ENCODE measurements around the gene CORO7. TPM values are rescaled to one million over a fixed set of nuclear protein-coding genes. Genes with fewer than 3 reads are reported as not detected.

Gene CORO7
- total and polyA plus RNA-seq, 9 of the 15 experiments (the other 6 are each of a cell fraction or from before 2014, with no cell fraction given): 0.45 to 77.2 (median 18.7) TPM

DNA sequence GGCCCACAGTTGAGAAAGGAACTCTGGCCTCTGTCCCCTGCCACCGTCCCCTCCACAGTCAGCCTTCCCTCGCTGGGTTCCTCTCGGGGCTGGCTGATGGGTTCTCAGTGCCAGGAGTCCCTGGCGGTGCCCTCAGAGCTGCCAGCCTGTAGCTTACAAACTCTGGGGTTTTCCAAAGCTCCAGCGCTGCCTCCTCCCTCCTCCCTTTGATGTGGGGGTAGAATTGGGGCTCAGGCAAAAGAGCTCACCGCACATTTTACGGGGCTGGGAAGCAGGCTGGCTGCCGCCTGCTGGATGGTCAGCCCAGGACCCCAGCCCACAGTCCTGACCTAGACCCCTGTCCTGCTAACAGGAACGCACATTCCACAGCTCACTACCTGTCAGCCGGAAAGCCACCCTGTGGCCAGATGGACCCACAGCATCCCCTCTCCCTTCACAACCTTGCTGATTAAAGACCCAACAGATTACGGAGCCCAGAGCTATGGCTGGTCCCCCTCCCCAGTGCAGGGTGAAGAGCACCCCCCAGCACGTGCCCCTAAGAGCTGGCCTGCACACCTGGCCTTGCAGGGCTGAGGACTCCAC, 38.7 kb downstream of the CORO7 start:
- Histone ChIP-seq H4K20me1 (replicated peaks; ENCODE audit: control insufficient read depth, insufficient read depth, low read length) (peaks cover 4% of the 10 kb centered on the region; the same call in 1 of the 2 replicates), H3K79me2 (ENCODE audit: control insufficient read depth, insufficient read depth, low read length) (peaks cover 5% of the 10 kb centered on the region; the same call in 2 of the 3 replicates), H3K36me3 (ENCODE audit: control insufficient read depth, insufficient read depth, low read length) (peaks cover 15% of the 10 kb centered on the region; the same call in 1 of the 3 replicates), H3K9me1 (ENCODE audit: control insufficient read depth, insufficient read depth, low read length) (peaks cover 5% of the 10 kb centered on the region), H3K27me3 (ENCODE audit: control insufficient read depth in 2 of 2, insufficient read depth in 2 of 2, low read length in 2 of 2) (no peaks in the 10 kb centered on the region), H3K4me1 (replicated peaks in 1 of 2; ENCODE audit: control insufficient read depth in 2 of 2, insufficient read depth in 2 of 2, low read length in 2 of 2) (peaks cover 27 to 84% of the 10 kb centered on the region in 2 experiments), H3K4me3 (no peak overlapping the region), H3K4me2 (ENCODE audit: insufficient read depth, low read length) (no peak overlapping the region), H2AFZ (ENCODE audit: low read depth, low read length) (no peak overlapping the region), H3K27ac (ENCODE audit: extremely low read depth, low read depth, low read length) (no peak overlapping the region), H3K9ac (ENCODE audit: insufficient read depth in 1 of 2, low read depth in 2 of 2, low read length in 2 of 2) (peak overlapping the region in 1 of 2 experiments; percentile 23; a peak in 1 of 4 replicates), H3K9me3 (replicated peaks; ENCODE audit: control insufficient read depth, insufficient read depth, low read depth, low read length) (no peaks in the 10 kb centered on the region)
- intact Hi-C loops (cut with micrococcal nuclease) (no loop called here), in situ Hi-C loops (cut with MboI) (no loop called here)
- ChIA-PET POLR2A (interaction anchor here (0.5 to 0.7 kb wide), 3 partner anchors 26 to 743 kb away, joined by 3 to 4 read pairs (median 3); no protein-coding TSS in a partner anchor), CTCF (ENCODE audit: low intra/inter-chr PET ratio) (no interaction called here)
- TF ChIP-seq, protein P1, sequence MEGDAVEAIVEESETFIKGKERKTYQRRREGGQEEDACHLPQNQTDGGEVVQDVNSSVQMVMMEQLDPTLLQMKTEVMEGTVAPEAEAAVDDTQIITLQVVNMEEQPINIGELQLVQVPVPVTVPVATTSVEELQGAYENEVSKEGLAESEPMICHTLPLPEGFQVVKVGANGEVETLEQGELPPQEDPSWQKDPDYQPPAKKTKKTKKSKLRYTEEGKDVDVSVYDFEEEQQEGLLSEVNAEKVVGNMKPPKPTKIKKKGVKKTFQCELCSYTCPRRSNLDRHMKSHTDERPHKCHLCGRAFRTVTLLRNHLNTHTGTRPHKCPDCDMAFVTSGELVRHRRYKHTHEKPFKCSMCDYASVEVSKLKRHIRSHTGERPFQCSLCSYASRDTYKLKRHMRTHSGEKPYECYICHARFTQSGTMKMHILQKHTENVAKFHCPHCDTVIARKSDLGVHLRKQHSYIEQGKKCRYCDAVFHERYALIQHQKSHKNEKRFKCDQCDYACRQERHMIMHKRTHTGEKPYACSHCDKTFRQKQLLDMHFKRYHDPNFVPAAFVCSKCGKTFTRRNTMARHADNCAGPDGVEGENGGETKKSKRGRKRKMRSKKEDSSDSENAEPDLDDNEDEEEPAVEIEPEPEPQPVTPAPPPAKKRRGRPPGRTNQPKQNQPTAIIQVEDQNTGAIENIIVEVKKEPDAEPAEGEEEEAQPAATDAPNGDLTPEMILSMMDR (IDR thresholded peaks at IDR 0.05 in 2 of 3, conservative IDR thresholded peaks at IDR 0.05 in 1 of 3; ENCODE audit: insufficient read depth in 2 of 3, low read depth in 1 of 3, low read length in 3 of 3): 0 out of 6 replicates have a peak, but pooled peaks of 2 of the 3 experiments have one; percentile 1 to 23
- no peak for TF ChIP-seq HSF4 (CRISPR knock-in tag; IDR thresholded peaks at IDR 0.05; ENCODE audit: borderline replicate concordance)
- ATAC-seq: no peak
- WGBS (ENCODE audit: insufficient coverage, low coverage, missing lambda C conversion rate): 78% methylated on average over 11 of the region's 12 CpGs
- FAIRE-seq: peak; percentile 48
- DNase-seq (ENCODE audit: extremely low read depth in 1 of 4, low spot score in 3 of 4): no peak
- BruUV-seq (replicated peaks): no TSS peak

All from K562 (cell line).